NOMO-1 treated with DMSO at 0.1 percent for 48 hours (cell line): Measurements from ENCODE around the gene CEBPB.
A peak's percentile ranks its signal among the peaks of the same experiment; 100 is the strongest.

Experiments used
- DNase-seq: peaks from one replicate; lab custom pipeline; 2025; ENCODE audit not compliant: unreplicated experiment; lab: John Stamatoyannopoulos, UW

The CEBPB gene

GRCh38 chr20:50210066-50210619 is 19.5 kb downstream of the CEBPB start:
- no peak for DNase-seq

GRCh38 chr20:50211091-50211490 is 20.5 kb downstream of the CEBPB start:
- no peak for DNase-seq

GRCh38 chr20:50213531-50214106 is 23.0 kb downstream of the CEBPB start:
- DNase-seq = no peak

GRCh38 chr20:50214226-50215024 is 23.8 kb downstream of the CEBPB start:
- no peak for DNase-seq

- no peak for DNase-seq
Measured at GRCh38 chr20:50215101-50215690, 24.6 kb downstream of the CEBPB start.

GRCh38 chr20:50215926-50216325 is 25.3 kb downstream of the CEBPB start:
- DNase-seq = no peak

- no peak for DNase-seq
Measured at GRCh38 chr20:50216543-50217206, 26.0 kb downstream of the CEBPB start.

GRCh38 chr20:50217207-50217949 is 26.7 kb downstream of the CEBPB start:
- no peak for DNase-seq

GRCh38 chr20:50218987-50219435 is 28.4 kb downstream of the CEBPB start:
- DNase-seq = no peak

- no peak for DNase-seq
Measured at GRCh38 chr20:50219600-50219999, 29.0 kb downstream of the CEBPB start.

- DNase-seq = no peak
Measured at GRCh38 chr20:50220093-50220893, 29.7 kb downstream of the CEBPB start.

- peak; percentile 49 for DNase-seq
Measured at GRCh38 chr20:50220894-50221365, 30.3 kb downstream of the CEBPB start.

GRCh38 chr20:50221501-50222308 is 31.1 kb downstream of the CEBPB start:
- DNase-seq = peak; percentile 63

- DNase-seq = no peak
Measured at GRCh38 chr20:50222309-50223038, 31.8 kb downstream of the CEBPB start.

GRCh38 chr20:50223039-50224005 is 32.7 kb downstream of the CEBPB start:
- no peak for DNase-seq

- DNase-seq = no peak
Measured at GRCh38 chr20:50224052-50224451, 33.4 kb downstream of the CEBPB start.
